Endothelial cell of hepatic sinusoid (primary cell): ENCODE data around the gene CLDN1.

Experiments used
- in situ Hi-C: cut with HindIII; loops from 2 replicates; pipeline ENCODE4 v1.10.0; 2017; ENCODE audit warnings: low sequenced_read_pairs

Gene CLDN1, protein sequence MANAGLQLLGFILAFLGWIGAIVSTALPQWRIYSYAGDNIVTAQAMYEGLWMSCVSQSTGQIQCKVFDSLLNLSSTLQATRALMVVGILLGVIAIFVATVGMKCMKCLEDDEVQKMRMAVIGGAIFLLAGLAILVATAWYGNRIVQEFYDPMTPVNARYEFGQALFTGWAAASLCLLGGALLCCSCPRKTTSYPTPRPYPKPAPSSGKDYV

DNA sequence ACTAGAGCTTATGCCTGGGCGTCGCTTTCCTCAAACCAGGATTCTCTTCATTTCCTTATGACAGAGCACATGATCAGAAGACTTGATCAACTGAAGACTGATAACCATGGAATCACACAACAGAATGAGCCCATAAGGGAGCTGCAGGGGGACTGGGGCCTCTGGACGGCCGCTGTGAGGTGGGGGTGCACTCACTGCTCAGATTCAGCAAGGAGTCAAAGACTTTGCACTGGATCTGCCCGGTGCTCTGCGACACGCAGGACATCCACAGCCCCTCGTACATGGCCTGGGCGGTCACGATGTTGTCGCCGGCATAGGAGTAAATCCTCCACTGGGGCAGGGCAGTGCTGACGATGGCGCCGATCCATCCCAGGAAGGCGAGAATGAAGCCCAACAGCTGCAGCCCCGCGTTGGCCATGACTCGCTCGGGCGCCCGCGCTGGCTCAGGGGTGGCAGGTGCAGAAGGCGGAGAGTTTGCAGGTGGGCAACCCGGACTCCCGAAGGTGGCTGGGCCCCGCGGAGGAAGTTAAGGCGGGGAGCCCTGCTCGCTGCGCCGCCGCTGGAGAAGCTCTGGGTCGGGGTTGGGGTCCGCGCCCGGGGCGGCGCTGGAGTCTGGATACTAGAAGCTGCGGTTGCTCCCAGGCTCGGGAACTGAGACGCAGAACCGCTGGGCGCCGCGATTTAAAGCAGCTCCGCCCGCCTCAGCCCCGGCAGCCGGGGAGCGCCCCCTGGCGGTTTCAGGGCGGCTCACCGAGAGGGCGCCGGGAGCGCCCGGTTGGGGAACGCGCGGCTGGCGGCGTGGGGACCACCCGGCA lies at the start of gene CLDN1:
Gene CLDN1, minus strand, starts transcription at position 658 of the 815 bp plus-strand sequence. Its CDS starts 240 bp downstream, at position 418.
- in situ Hi-C loops = no loop called here

DNA sequence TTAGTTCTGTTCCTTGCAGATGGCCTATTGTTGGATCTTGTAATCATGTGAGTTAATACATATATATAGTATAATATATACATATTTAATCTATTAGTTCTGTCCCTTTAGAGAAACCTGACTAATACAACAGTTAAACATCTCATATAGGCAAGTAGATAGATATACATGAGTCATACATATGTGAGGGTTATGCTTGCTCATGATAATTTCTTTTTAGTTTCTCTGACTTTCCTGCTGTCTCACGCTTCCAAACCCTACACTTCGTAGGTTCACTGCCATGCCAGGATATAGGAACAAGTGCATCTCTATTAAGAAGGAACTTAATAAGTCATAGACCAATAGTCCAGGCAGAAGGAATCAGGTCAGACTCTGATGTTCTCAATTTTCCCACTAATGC lies 48.9 kb upstream of the CLDN1 start:
- in situ Hi-C loops = no loop called here

DNA sequence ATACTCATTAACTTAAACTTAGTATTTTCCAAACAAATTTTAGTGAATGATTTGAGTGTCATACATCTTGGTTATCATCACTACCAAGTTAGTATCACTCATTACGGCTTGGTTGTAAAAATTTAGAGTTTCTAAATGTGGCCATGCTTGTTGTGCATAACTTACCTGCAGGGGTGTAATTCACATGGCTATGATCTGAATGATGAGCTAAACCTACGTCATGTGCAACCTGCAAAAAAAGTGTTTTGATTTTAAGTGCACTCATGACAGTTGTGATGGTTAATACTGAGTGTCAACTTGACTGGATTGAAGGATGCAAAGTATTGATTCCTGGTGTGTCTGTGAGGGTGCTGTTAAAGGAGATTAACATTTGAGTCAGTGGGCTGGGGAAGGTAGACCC lies 48.1 kb upstream of the CLDN1 start:
- in situ Hi-C loops = no loop called here

DNA sequence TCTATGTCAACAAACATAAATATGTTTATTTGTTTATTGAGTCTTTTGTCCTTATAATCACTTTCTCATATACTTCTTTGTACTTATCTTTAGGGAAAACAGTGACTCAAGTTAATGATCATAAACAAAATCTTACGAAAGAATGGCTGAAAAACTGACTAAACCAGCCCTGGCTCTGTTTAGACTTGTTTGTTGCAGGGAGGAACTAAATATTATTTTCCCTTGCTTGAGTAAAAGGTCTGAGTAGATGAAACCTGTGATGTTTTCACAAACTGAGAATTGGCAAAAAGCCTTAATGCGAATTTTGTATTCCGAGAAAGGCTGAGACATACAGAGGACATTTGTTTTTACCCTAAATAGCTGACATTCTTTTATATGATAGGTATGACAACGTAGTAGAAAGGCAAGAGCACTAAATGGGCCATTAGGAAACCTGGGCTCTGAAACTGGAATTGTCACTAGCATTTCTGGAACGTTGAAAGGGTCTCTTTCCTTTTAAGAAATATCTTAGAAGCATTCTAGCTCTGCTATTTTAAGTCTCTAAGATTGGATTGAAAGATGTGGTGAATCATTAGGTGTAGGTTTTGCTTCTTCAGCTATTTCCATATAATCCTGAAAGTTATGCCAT lies 47.5 kb upstream of the CLDN1 start:
- in situ Hi-C loops = no loop called here

DNA sequence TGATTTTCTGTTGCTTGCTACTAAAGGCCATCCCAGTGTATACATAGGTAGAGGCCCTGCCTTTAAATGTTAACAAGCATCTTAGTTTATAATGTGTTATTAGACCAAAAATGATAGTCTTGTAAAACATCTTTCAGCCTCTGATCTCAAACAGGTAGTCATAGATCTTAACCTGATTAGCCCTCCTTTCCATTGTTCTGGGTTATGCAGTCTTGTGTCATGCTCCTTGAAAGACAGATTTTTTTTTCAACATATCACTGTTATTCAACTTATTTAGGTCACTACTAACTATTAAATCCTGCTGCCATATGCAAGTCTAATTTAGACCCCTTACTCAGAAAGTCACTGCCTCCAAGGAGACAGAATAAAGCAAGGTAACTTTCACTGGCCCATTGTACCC lies 46.6 kb upstream of the CLDN1 start:
- in situ Hi-C loops = no loop called here

DNA sequence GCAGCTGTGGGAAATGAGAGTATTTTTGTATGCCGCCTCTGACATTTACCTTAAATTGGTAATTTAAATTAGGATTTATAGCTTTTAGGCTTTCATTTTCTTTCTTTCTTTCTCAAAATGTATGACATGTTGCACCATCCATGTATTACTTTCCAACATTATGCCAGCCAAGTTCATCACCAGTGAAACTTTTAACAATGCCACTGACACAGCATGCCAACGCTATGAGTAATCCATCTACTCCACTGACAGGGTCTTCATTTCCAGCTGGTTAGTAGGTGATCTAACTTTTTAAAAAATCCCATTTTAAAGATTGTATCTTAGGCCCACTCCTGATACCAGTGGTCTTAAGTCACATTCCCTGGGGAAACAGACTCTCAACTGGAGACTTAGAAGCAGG lies 43.9 kb upstream of the CLDN1 start:
- in situ Hi-C loops = no loop called here

DNA sequence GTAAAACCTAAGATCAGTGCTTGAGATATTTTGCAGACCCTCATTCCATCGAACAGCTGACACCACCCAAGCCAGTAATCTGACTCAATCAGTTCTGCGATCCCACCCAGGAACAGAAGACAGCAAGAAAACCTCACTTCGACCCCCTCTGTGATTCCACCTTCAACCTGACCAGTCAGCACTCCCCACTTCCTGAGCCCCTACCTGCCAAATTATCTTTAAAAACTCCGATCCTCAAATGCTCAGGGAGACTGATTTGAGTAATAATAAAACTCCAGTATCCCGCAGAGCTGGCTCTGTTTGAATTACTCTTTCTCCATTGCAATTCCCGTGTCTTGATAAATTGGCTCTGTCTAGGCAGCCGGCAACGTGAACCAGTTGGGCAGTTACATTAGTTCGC lies 40.0 kb upstream of the CLDN1 start:
- in situ Hi-C loops = no loop called here

DNA sequence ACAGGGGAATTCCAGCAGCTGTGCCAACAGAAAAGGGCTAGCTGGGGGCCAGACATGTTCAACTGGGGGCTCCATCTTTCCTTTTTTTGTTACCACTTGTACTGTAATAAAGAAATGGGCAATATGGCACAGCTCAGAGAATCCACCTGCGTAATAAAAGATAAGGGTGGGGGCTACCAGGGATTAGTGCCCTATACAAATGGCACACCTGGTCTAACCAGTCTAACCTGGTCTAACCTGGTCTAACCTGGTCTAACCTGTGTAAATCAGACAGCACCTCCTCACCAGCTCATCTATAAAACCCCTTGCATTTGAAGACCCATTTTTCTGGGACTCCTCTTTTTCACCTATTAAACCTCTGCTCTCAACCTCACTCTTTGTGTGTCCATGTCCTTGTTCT lies 39.5 kb upstream of the CLDN1 start:
- in situ Hi-C loops = no loop called here

DNA sequence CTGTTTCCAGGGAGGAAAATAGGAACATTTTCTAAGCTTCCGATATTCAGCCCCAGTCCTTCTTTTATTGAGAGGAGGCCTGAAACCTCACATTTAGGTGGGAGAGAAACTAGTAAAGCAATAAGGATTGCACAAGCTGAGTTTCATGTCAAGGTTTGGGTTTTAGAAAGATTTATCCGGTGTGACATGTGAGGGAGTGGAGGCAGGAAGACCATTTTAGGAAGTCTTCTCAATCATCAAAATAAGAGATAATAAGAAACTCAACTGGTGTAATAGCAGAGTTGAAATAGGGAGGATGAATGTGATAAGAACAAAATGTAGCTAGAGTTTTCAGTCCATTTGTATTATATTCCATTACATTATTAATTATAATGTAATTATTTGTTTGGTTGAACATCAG lies 38.0 kb upstream of the CLDN1 start:
- in situ Hi-C loops = no loop called here

DNA sequence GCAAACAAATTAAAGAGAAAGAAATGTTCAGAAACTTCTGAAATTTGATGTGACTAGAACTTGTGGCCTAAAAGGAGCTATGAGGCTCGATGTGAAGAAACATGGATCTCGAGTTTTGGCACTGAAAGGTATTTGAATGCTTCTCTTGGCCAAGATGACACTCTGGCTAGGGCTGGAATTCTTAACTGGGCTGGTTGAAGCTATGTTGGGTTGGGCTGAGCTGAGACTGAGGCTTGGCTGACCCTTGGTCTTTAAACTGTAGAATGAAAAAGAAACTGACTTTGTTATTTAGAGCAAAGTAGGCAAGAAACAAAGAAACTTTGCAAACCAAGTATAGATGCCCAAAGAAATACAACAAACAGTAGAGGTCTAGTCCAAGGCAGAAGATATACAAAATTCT lies 37.6 kb upstream of the CLDN1 start:
- in situ Hi-C loops = no loop called here

DNA sequence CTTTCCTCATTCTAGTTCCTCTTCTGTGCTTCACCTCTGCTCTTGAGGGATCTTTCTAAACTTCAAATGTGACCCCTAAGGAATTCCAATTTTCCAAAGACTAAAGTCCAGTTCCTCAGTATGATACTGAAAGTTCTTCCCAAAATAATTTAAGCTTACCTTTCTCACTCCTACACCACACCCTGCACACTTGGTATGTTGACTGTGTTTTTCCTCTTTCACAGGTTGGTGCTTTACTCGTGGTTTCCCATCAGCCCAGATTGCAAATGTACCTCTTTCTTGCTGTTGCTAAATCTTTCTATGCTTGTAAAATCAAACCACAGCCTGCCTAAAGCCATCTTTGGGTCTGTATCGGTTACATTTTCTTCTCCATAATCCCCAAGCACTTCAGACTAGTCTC lies 35.2 kb upstream of the CLDN1 start:
- in situ Hi-C loops = no loop called here

DNA sequence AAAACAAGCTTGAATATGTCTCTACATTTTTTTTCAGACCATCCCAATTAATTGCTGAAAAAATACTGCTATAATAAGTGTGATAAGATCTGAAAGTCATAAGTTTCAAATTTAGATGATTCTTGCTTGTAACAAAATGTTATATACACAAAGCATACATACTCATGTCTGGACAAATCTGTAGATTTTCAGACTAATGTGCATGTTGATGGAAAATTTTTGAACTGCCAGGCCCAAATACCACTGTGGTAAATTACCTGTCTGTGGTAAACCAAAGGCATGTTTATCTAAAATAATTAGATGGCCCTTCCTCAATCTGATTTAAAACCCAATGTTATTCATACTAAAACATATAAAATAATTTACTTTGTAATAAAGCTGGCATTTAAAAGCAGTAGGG lies 34.0 kb upstream of the CLDN1 start:
- in situ Hi-C loops = no loop called here

DNA sequence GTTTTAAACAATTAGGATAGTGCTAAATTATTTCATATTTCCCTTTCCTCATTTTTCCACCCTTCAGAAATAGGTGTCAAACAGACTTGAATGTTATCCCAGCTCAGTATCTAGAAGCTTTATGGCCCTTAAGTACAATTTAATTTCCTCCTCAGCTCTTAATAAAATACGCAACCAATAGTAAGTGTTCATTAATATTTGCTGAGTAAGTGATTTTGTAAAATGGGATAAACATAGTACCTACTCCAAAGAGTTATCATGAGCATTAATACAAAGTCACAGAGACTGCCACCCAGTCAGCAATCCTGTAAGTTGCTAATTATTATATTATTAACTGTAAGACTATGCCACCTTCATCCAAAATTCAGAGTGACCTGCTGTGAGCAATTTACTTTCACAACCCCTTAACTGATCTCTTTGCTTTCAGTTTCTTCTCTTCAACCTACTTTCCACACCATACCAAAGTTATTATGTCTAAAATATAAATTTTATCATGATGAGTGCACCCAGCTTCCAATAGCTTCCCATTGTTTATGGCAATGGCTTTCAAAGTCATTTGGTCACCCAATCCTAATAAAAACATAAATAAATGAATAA lies 30.7 kb upstream of the CLDN1 start:
- in situ Hi-C loops = loop anchor here (5.0 kb wide), 1 partner anchor 44 kb away; no protein-coding TSS in a partner anchor

DNA sequence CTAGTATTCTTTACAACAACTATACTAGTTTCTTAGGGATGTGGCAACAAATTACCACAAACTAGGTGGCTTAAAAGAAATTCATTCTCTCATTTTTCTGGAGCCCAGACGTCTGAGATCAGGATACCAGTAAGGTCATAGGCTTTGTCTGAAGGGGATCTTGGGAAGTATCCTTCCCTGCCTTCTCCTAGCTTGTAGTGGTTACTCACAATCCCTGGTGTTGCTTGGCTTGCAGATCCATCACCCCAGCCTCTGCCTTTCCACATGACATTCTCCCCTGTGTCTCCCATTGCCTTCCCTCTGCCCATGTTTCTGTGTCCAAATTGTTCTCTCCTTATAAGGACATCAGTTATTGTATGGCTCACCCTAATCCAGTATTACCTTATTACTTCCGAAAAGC lies 24.3 kb upstream of the CLDN1 start:
- in situ Hi-C loops = no loop called here

DNA sequence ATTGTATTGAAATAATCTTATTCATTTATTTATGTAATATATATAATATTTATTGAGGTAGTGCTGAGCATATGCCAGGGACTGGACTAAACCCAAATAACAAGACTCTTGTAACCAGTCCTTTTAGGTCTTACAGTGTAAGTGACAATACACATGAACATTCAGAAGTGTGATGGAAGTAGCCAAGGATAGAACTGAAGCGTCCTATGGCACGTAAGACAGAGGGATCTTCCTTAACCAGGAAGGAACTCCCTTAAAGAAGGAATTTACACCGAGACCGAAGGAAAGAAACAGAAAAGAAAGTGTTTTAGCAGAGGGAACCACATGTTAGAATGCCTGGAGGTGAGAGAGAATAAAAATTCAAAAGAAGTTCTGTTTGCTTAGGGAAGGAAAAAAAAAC lies 23.6 kb upstream of the CLDN1 start:
- in situ Hi-C loops = no loop called here

DNA sequence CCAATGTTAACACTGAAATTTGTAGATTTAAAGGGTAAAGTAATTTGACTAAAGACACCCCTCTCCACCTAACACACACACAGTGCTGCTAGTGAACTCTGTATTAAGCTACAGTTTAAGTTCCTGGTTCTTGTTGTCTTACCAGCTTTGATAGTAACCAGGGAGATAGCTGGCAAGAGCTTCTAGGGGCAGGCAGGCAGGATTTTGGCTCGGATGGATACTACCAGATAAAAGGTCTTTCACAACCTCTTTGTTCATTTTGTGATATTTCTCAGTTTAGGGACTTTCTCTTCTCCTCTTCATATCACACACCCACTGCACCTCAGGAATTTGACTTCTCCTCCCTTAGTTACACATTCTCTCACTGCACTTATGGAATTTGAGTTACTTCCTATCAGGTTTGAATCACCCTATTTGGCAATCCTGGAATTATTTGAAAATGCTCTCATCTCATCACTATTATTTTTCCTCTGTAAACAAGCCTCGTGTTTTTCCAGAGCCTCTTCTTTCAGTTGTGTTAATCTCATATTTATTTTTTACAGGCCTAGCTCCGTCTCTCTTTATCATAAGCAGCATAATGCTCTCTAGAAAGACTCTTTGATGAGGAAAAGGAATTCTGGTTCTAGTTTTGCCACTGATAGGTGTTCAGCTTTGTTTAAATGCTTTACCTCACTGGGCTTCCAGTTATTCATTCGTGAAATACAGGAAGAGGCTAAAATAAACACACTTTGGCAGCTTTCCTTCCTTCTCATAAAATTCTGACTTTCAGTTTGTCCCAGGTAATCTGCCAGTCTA lies 23.0 kb upstream of the CLDN1 start:
- in situ Hi-C loops = no loop called here

DNA sequence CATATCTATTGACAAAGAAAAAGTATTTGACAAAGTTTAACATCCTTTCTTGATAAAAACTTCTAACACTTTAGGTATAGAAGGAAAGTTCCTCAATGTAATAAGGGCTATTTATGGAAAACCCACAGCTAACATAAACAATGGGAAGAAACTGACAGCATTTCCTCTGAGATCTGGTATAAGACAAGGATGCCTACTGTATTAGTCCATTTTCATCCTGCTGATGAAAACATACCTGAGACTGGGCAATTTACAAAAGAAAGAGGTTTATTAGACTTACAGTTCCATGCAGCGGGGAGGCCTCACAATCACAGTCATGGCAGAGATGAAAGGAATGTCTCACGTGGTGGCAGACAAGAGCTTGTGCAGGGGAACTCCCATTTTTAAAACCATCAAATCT lies 17.8 kb upstream of the CLDN1 start:
- in situ Hi-C loops = no loop called here

DNA sequence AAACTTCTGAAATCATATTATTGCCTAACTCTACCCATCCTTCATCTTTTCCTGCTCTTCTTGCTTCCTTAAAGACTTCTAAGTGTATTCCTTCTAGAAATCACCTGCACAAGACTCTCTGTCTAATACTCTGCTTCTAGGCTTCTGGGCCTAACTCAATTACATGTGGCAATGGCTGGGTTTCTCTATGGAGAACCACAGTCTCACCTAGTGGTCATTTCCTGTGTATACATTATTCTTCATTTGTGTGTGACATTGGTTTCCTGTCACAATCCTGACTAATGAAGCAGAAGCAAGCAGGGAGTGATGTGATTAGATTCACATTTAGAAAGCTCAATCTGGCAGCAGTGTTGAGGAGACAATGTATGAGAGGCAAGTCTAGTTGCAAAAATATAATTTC lies 16.9 kb upstream of the CLDN1 start:
- in situ Hi-C loops = no loop called here

DNA sequence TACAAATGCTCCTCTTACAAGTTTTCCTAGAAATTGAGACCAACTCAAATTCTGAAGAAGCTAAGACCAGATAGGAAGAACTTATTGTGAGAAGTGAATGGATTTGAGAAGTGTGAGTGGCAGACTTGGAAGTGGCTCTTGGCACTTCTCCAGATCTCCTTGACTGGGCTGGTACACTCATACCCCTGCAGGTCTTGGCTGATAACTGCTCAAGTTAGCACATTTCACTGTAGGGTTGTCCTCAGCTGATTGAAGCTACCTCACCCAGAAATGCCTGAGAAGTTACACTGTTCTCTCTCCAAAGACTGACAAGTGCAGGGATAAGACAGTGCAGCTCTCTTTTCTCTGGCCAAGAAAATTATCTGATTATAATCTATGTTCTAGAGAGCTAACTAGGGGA lies 16.5 kb upstream of the CLDN1 start:
- in situ Hi-C loops = no loop called here

DNA sequence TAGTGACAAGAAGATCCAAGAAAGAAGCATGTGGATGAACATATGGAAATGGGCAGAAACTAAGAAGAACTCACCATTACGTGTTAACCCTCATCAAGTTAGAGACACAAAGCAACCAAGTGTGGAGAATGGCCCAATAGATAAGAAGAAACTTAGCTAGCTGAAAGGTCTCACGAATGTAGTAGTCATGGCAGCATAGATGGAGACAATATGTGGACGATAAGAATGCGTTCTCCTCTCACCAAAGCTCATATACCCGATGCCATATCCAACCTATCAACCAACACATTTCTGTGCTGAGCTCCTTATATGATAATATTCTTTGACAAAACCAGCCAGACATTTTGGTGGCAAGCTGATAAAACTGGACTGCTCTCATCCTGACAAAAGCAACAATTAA lies 15.1 kb upstream of the CLDN1 start:
- in situ Hi-C loops = no loop called here
